Anterior cingulate cortex (tissue), 58 donors: Measurements from ENCODE around the gene RAPGEF2.
"Not testable (repeated sequence)": the region's sequence is repeated elsewhere in the genome, so short reads cannot be mapped to it uniquely, and the experiment has no call there.

Experiments used
- DNase-seq, 58 donors: peaks; one replicate each; lab custom pipeline; 2025; lab: John Stamatoyannopoulos, UW

The RAPGEF2 gene

GRCh38 chr4:159346681-159347080 lies 243.8 kb downstream of the RAPGEF2 start:
- DNase-seq: no peak

- DNase-seq: no peak
These were observed 244.9 kb downstream of the RAPGEF2 start for GRCh38 chr4:159347813-159348212.

GRCh38 chr4:159349332-159349731 lies 246.5 kb downstream of the RAPGEF2 start:
- no peak for DNase-seq

GRCh38 chr4:159352609-159353008 lies 249.7 kb downstream of the RAPGEF2 start:
- peak in 8 of 58 donors; percentile 8 to 26 (median 10) for DNase-seq

- DNase-seq: no peak
These were observed 250.7 kb downstream of the RAPGEF2 start for GRCh38 chr4:159353422-159354116.

GRCh38 chr4:159355466-159355865 lies 252.6 kb downstream of the RAPGEF2 start:
- no peak for DNase-seq

- DNase-seq: no peak
These were observed 254.5 kb downstream of the RAPGEF2 start for GRCh38 chr4:159357350-159357749.

DNA sequence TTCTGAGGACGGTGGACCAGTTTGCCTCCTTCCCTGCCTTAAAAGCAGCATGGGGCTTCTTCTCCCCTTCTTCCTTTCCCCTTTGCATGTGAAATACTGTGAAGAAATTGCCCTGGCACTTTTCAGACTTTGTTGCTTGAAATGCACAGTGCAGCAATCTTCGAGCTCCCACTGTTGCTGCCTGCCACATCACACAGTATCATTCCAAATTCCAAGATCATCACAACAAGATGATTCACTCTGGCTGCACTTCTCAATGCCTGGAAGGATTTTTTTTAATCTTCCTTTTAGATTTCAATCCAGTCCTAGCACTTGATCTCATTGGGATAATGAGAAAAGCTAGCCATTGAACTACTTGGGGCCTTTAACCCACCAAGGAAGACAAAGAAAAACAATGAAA lies 255.3 kb downstream of the RAPGEF2 start:
- peak in 15 of 58 donors; percentile 2 to 54 (median 13) for DNase-seq

GRCh38 chr4:159360549-159360948 lies 257.7 kb downstream of the RAPGEF2 start:
- no peak for DNase-seq

DNA sequence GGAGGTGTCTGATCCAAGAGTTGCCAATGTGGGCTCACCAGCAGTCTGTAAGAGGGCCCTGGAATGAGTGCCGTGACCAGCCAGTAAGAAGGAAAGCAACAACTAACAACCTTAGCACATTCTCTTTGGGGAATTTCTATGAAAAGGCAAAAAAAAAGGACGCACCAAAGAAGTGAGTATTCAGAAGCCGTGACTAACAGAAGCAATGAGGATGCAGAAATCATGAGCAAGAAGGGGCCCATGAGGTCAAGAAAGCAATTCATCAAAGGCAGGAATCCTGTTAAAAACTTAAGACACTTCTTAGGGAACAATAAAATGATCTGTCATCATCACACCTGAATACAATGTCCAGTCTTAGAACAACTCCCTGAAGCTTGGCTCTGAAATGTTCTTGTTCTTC lies 260.5 kb downstream of the RAPGEF2 start:
- DNase-seq: no peak

DNA sequence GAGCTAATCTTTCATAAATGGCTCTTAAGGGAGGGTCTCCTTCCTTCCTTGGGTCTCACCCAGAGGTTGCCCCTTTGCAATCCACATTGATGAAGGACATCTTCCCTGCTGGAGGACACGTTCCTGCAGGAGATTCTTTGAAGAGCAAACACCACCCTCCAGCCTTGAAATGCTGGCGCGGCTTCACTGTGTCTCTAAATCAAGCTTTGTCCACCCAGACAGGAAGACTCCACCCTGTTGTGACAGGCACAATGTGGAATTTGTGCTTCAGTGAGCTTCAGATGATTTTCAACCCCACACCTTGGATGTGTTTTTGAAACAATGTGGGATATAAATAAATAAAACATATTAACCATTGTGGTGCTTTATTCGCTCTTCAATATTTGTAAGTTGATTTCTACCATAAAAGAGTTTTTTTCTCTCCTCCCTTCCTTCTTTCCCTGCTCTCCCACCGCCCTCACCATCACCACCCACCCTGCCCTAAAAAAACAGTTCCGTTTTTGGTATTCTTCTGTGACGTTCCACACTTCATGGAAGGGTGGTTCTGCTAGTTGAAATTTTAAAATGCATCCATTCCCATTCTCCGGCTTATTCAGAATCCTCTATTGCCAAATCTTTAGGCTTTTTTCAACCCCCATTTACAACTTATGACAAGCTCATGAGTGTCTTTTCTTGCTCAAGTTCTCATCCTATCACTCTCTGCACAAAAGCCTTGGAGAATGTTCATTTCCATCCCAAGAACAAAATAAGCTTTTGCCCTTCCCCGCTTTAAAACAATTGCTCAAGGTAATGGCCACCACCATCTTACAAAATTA lies 264.3 kb downstream of the RAPGEF2 start:
- peak in 5 of 58 donors; percentile 3 to 18 (median 12) for DNase-seq

DNA sequence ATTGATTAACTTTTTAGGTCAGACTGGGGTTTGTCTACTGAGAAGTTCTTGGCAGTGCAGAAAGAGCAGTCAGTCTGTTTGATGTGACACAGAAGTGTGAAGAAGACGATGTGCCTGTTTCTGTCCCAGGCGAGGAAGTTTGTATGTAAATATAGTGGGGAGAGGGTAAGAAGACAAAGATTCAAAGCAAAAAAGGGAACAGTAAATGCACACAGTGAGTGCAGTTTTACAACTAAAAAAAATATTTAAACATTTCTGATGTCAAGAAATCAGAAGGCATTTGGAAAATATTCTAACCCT lies 264.9 kb downstream of the RAPGEF2 start:
- DNase-seq: no peak

- no peak for DNase-seq
These were observed 265.4 kb downstream of the RAPGEF2 start for GRCh38 chr4:159368320-159368719.

DNA sequence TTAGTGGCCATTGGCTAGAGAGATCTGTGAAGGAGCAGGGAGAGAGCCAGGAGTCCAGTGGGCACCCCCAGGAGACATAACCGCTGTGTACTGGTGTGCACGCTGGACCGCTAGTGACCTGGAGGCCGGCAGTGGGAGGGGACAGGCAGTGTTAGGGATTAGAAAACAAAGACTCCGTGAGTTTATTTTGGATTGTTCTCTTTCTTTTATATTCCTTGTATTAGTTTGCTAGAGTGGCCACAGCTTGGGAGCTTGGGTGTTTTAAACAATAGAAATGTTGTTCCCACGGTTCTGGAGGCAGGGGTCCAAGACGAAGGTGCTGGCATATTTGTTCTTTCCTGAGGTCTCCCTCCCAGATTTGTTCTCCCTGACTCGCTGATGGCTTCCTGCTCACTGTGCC lies 266.4 kb downstream of the RAPGEF2 start:
- no peak for DNase-seq

DNA sequence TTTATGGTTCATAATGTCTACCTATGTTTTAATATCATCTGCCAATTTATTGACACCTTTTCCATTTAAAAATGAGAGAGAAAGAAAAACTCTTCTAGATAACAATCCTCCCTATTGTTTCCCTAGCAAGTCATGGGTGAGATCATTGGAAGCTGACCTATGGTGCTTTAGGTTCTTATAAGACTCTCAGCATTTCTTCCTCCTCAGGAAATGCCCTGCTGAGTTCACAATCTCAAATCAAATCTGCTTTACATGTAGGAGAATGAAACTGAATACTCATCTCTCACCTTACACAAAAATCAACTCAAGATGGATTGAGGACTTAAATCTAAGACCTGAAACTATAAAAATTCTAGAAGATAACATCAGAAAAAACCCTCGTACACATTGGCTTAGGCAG lies 267.4 kb downstream of the RAPGEF2 start:
- DNase-seq: no peak

DNA sequence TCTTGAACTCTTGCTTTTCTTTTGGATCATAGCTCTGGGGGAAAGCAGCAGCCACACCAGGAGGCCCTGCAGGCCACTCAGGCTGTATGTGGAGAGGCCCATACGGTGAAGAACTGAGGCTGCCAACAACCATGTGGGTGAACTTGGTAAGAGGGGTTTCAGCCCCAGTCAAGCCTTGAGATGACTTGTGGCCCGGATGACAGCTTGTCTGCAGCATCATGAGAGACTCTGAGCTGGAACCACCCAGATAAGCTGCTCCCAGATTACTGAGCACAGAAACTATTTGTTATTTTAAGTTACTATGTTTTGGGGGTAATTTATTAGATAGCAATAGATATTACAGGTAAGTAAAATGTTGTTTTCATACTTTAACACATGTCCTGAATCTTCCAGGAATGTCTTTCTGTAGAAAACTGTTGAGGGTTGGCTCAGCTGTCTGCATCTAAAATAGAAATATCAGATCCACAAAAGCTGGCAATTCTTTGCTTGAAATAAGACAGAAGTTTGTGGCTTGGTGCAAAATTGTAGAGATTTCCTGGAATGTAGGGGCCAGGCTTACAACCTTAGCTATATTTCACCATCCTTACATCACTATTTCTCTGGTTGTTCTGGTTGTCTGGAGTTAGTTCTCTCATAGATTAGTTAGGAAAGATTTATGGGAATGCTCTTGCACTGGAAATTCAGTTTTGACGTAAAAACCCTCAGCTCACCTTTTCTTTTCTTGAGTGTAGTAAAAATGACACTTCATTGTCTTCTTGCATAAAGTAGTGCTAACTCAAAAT lies 272.1 kb downstream of the RAPGEF2 start:
- DNase-seq: no peak

DNA sequence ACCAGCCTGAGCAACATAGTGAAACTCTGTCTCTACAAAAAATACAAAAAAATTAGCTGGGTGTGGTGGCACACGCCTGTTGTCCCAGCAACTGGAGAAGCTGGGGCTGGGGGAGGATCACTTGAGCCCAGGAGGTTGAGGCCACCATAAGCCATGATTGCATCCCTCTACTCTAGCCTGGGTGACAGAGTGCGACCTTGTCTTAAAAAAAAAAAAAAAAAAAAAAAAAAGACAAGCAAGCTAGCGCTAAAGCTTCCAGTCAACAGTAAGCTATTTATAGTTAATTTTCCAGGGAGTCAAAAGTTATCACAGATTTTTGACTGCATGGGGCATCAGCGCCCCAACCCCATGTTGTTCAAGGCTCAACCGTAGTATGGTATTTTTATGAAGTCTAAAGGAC lies 273.4 kb downstream of the RAPGEF2 start:
- no peak for DNase-seq

GRCh38 chr4:159378056-159378616 lies 275.3 kb downstream of the RAPGEF2 start:
- DNase-seq: no peak

DNA sequence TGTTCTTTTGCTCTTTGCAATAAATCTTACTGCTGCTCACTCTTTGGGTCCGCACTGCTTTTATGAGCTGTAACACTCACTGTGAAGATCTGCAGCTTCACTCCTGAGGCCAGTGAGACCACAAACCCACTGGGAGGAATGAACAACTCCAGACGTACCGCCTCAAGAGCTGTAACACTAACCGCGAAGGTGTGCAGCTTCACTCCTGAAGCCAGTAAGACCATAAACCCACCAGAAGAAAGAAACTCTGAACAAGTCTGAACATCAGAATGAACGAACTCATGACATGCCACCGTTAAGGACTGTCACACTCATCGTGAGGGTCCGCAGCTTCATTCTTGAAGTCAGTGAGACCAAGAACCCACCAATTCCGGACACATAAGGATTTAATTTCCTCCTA lies 276.2 kb downstream of the RAPGEF2 start:
- not testable (repeated sequence) for DNase-seq

DNA sequence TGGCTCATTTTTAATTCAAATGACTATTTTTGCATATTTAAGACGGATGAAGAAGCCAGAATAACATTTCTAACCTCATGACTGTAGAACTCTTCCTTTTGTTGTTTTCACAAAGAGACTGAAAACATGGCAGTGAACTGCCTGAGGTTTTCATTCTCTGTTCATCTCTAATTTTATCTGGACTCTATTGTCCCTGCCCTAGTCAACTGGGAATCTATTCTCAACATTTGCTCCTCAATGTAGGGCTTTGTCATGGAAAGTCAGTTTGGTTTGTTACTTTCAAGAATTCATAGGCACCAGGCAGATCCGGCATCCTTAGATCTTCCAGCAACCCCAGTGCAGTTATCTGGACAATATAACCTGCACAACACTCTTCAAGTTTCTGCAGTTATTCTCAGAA lies 277.0 kb downstream of the RAPGEF2 start:
- DNase-seq: no peak
